SK-N-SH (cell line): ENCODE measurements around the gene CKAP4. TPM values are rescaled to one million over a fixed set of nuclear protein-coding genes. Genes with fewer than 3 reads are reported as not detected.

Source experiments
- CTCF ChIA-PET: fragments of 300-600, 350-600 bp; formaldehyde crosslinking; extraction: SDS; loops from one replicate; lab custom pipeline; 2021; lab: Yijun Ruan, JAX
- POLR2A ChIA-PET: fragments of 350-600 bp; sonication (Branson Sonifier 250); formaldehyde crosslinking; extraction: SDS; loops from one replicate; lab custom pipeline; 2020; ENCODE audit warnings: antibody characterized with exemption, inconsistent platforms; lab: Yijun Ruan, JAX
- DNase-seq: peaks from one replicate; pipeline ENCODE4 v3.0.0; 2012
- H2AFZ ChIP-seq: fragments of 200-600 bp; sonication (generic); 2 replicates; pipeline ENCODE4 v1.8.1; 2016; ENCODE audit warnings: antibody characterized with exemption, mild to moderate bottlenecking, low read depth
- H3F3A ChIP-seq: fragments of 200-600 bp; sonication (generic); replicated peaks from 2 replicates; pipeline ENCODE3; 2016; ENCODE audit warnings: antibody characterized with exemption, mild to moderate bottlenecking; ENCODE audit not compliant: insufficient read depth
- H3K27ac ChIP-seq, 2 experiments: fragments of 200-500 bp in 1 of 2; fragments of 200-600 bp in 1 of 2; sonication (Bioruptor generic) in 1 of 2; sonication (generic), shearing (Covaris generic) in 1 of 2; 2 replicates each; pipeline versions ENCODE4 v1.5.1 to v1.6.1; 2014 to 2016; ENCODE audit warnings: low read depth in 2 of 2, inconsistent platforms in 1 of 2, low read length in 1 of 2, mild to moderate bottlenecking in 1 of 2, mixed read lengths in 1 of 2
- H3K27me3 ChIP-seq: fragments of 200-600 bp; sonication (generic), shearing (Covaris generic); 2 replicates; pipeline ENCODE4 v1.6.1; 2016; ENCODE audit warnings: mixed run types; ENCODE audit not compliant: insufficient read depth
- H3K36me3 ChIP-seq, 2 experiments: fragments of 200-500 bp in 1 of 2; fragments of 200-600 bp in 1 of 2; sonication (Bioruptor generic) in 1 of 2; sonication (generic) in 1 of 2; replicated peaks in 1 of 2; 2 replicates each; pipeline versions ENCODE3 to v1.5.1; 2014 to 2016; ENCODE audit warnings: low read length in 1 of 2, mild to moderate bottlenecking in 1 of 2; ENCODE audit not compliant: insufficient read depth in 2 of 2, control insufficient read depth in 1 of 2
- H3K4me1 ChIP-seq, 2 experiments: fragments of 200-500 bp in 1 of 2; fragments of 200-600 bp in 1 of 2; sonication (Bioruptor generic) in 1 of 2; sonication (generic), shearing (Covaris generic) in 1 of 2; 2 replicates each; pipeline versions ENCODE4 v1.5.1 to v1.6.1; 2014 to 2016; ENCODE audit warnings: low read depth in 1 of 2, low read length in 1 of 2, mixed run types in 1 of 2; ENCODE audit not compliant: insufficient read depth in 2 of 2, control insufficient read depth in 1 of 2
- H3K4me2 ChIP-seq: fragments of 200-600 bp; sonication (generic), shearing (Covaris generic); 2 replicates; pipeline ENCODE4 v1.6.1; 2017; ENCODE audit warnings: mixed run types
- H3K4me3 ChIP-seq, 2 experiments: fragments of 200-500 bp in 1 of 2; fragments of 200-600 bp in 1 of 2; sonication (Bioruptor generic) in 1 of 2; sonication (generic), shearing (Covaris generic) in 1 of 2; 2 replicates each; pipeline versions ENCODE4 v1.5.1 to v1.8.1; 2014 to 2016; ENCODE audit warnings: low read depth in 2 of 2, inconsistent platforms in 1 of 2, low read length in 1 of 2, mild to moderate bottlenecking in 1 of 2, mixed read lengths in 1 of 2, moderate library complexity in 1 of 2
- H3K79me2 ChIP-seq: fragments of 200-600 bp; sonication (generic); 2 replicates; pipeline ENCODE4 v1.8.1; 2017; ENCODE audit warnings: mild to moderate bottlenecking; ENCODE audit not compliant: insufficient read depth
- H3K9ac ChIP-seq: fragments of 200-600 bp; sonication (generic); 2 replicates; pipeline ENCODE4 v1.6.1; 2017; ENCODE audit warnings: mixed run types
- H3K9me2 ChIP-seq: fragments of 200-600 bp; sonication (generic); 2 replicates; pipeline ENCODE4 v1.6.1; 2017; ENCODE audit warnings: mixed run types
- H3K9me3 ChIP-seq: fragments of 200-600 bp; sonication (generic); 2 replicates; pipeline ENCODE4 v1.6.1; 2017; ENCODE audit warnings: mixed run types, mild to moderate bottlenecking, moderate library complexity
- H4K20me1 ChIP-seq: fragments of 200-600 bp; sonication (generic); 2 replicates; pipeline ENCODE4 v1.6.1; 2017; ENCODE audit warnings: mild to moderate bottlenecking, mixed run types; ENCODE audit not compliant: insufficient read depth
- ELF1 ChIP-seq: IDR thresholded peaks from 2 replicates; pipeline ENCODE4 v1.4.0; 2012
- EP300 ChIP-seq, 2 experiments: IDR thresholded peaks; 2 replicates each; pipeline versions ENCODE4 v1.4.0 to v1.6.1; 2012; ENCODE audit warnings: borderline replicate concordance in 1 of 2, low read depth in 1 of 2, low read length in 1 of 2
- FOSL2 ChIP-seq: IDR thresholded peaks from 2 replicates; pipeline ENCODE4 v1.4.0; 2012; ENCODE audit warnings: low read depth, mild to moderate bottlenecking, moderate library complexity, borderline replicate concordance
- FOXM1 ChIP-seq: IDR thresholded peaks from 2 replicates; pipeline ENCODE4 v1.4.0; 2012; ENCODE audit warnings: low read depth, mild to moderate bottlenecking
- GATA2 ChIP-seq: sonication (generic); formaldehyde crosslinking; IDR thresholded peaks from 2 replicates; pipeline ENCODE4 v1.5.0; 2020; ENCODE audit warnings: mild to moderate bottlenecking, missing genetic modification reagents
- JUND ChIP-seq: IDR thresholded peaks from 2 replicates; pipeline ENCODE4 v1.4.0; 2012
- MEF2A ChIP-seq: IDR thresholded peaks from 2 replicates; pipeline ENCODE4 v1.4.0; 2012; ENCODE audit warnings: low read depth, borderline replicate concordance
- MXI1 ChIP-seq: IDR thresholded peaks from 2 replicates; pipeline ENCODE4 v1.6.1; 2012; ENCODE audit warnings: mild to moderate bottlenecking, low read depth, low read length, improper control_type of control experiment
- NFIC ChIP-seq: IDR thresholded peaks from 2 replicates; pipeline ENCODE4 v1.4.0; 2012; ENCODE audit warnings: borderline replicate concordance
- NRF1 ChIP-seq: IDR thresholded peaks from 2 replicates; pipeline ENCODE4 v1.6.1; 2012; ENCODE audit warnings: low read depth, mild to moderate bottlenecking, low read length
- RCOR1 ChIP-seq: fragments of 150-350 bp; IDR thresholded peaks from 2 replicates; pipeline ENCODE4 v1.6.1; 2017; ENCODE audit warnings: antibody characterized with exemption, low read length
- SIN3A ChIP-seq: IDR thresholded peaks from 2 replicates; pipeline ENCODE4 v1.6.1; 2012; ENCODE audit warnings: low read depth, mild to moderate bottlenecking, low read length, moderate library complexity, borderline replicate concordance
- TAF1 ChIP-seq: IDR thresholded peaks from 2 replicates; pipeline ENCODE4 v1.6.1; 2012; ENCODE audit warnings: low read depth, mild to moderate bottlenecking, low read length, moderate library complexity, borderline replicate concordance
- YY1 ChIP-seq: IDR thresholded peaks from 2 replicates; pipeline ENCODE4 v1.4.0; 2012; ENCODE audit warnings: low read depth, mild to moderate bottlenecking
- WGBS: methylation state at CpG from one replicate; pipeline ENCODE4 v1.1.6; 2017; ENCODE audit warnings: low lambda C conversion rate; 5-methylcytosine and 5-hydroxymethylcytosine counted together
- polyA plus RNA-seq, 3 experiments: library from polyadenylated mRNA; depleted of rRNA; stranded (reverse); fragments of >200 nt; gene quantifications; 2 replicates each; pipeline ENCODE4 v1.2.3, GENCODE V29; 2012
- TF ChIP-seq, protein P1 (sequence below): fragments of 200-600 bp; sonication (generic); IDR thresholded peaks from 2 replicates; pipeline ENCODE4 v1.6.1; 2017; ENCODE audit warnings: antibody characterized with exemption, mild to moderate bottlenecking, moderate library complexity
- TF ChIP-seq, protein P2 (sequence below): fragments of 150-350 bp; IDR thresholded peaks from 2 replicates; pipeline ENCODE4 v1.6.1; 2017; ENCODE audit warnings: antibody characterized with exemption, low read length, low read depth, borderline replicate concordance
- TF ChIP-seq, protein P3 (sequence below): IDR thresholded peaks from 2 replicates; pipeline ENCODE4 v1.4.0; 2012; ENCODE audit warnings: low read depth
- TF ChIP-seq, protein P4 (sequence below): IDR thresholded peaks from 2 replicates; pipeline ENCODE4; 2012

Gene CKAP4
- polyA plus RNA-seq, 1 of the 3 experiments (the other 2 are of a cell fraction) = 113 TPM

DNA sequence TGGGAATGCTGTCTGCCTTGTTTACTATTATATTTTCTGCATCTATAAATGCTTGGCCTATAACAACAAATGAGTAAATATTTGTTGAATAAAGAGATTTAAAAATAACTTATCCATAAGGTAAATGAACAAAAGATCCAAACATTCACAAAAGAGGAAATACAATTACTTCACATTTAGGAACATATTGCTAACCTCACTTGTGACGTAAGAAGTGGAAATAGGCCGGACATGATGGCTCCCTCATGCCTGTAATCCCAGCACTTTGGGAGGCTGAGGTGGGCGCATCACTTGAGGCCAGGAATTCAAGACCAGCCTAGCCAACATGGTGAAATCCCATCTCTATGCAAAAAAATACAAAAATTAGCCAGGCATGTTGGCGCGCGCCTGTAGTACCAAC, 25.7 kb upstream of the CKAP4 start (continued):
- TF ChIP-seq, protein P1, sequence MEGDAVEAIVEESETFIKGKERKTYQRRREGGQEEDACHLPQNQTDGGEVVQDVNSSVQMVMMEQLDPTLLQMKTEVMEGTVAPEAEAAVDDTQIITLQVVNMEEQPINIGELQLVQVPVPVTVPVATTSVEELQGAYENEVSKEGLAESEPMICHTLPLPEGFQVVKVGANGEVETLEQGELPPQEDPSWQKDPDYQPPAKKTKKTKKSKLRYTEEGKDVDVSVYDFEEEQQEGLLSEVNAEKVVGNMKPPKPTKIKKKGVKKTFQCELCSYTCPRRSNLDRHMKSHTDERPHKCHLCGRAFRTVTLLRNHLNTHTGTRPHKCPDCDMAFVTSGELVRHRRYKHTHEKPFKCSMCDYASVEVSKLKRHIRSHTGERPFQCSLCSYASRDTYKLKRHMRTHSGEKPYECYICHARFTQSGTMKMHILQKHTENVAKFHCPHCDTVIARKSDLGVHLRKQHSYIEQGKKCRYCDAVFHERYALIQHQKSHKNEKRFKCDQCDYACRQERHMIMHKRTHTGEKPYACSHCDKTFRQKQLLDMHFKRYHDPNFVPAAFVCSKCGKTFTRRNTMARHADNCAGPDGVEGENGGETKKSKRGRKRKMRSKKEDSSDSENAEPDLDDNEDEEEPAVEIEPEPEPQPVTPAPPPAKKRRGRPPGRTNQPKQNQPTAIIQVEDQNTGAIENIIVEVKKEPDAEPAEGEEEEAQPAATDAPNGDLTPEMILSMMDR = no peak
- TF ChIP-seq MEF2A (no peak), YY1 (no peak), MXI1 (no peak), NFIC (no peak), FOXM1 (no peak), ELF1 (no peak), EP300 (IDR thresholded peaks at IDR 0.05; ENCODE audit: borderline replicate concordance in 1 of 2, low read depth in 1 of 2, low read length in 1 of 2) (no peak), TAF1 (no peak), SIN3A (no peak), GATA2 (CRISPR knock-in tag) (no peak), JUND (no peak)
- TF ChIP-seq, protein P2, sequence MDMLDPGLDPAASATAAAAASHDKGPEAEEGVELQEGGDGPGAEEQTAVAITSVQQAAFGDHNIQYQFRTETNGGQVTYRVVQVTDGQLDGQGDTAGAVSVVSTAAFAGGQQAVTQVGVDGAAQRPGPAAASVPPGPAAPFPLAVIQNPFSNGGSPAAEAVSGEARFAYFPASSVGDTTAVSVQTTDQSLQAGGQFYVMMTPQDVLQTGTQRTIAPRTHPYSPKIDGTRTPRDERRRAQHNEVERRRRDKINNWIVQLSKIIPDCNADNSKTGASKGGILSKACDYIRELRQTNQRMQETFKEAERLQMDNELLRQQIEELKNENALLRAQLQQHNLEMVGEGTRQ = no peak
- TF ChIP-seq, protein P3, sequence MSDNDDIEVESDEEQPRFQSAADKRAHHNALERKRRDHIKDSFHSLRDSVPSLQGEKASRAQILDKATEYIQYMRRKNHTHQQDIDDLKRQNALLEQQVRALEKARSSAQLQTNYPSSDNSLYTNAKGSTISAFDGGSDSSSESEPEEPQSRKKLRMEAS = no peak

DNA sequence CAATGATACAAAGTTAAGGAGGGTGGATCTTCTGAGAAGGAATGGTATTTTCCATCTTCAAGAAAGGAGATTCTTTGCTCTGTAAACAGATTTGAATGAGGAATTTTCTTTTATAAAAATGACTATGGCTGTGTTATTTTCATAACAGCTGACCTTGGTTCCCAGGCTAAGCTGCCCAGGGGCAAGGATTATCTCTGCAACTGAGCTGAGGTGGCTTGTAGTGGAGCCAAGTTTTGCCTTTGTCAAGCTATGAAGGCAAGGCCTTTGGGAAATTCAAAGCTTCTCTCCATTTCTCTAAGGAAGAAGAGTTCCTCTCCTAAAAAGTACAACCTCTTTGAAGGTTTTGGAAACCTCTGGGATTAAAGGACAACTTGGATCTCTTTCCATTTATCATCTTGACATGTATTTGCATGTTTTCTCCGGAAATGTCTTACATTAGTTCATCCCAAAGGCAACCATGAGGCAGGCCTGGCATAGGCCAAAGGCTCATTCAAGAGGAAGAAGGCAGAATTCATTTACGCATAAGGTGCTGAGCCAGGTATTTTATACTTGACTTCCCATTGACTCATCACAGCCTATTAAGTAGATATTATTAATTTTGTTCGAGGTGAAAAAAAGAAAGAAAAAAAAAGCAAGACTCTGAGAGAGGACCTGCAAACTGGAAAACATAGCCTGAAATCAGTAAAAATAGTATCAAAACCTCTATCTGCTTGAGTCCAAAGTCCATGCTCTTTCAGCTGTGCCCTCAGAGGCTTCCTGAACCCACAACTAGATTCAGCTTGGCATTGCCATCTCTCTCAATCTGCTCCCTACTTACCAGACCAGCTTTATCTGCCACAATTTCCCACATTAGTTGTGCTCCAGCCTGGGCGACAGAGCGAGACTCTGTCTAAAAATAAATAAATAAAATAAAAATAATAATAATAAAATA, 24.0 kb upstream of the CKAP4 start:
- H3F3A ChIP-seq = no peaks in the 10 kb centered on the region
- no peaks in the 10 kb centered on the region for H4K20me1 ChIP-seq
- no peaks in the 10 kb centered on the region for H3K9me2 ChIP-seq
- H3K4me3 ChIP-seq = no peak overlapping the region
- WGBS = 56% methylated on average over 5 of the region's 5 CpGs
- no peak overlapping the region for H3K9ac ChIP-seq
- H3K4me2 ChIP-seq = no peak overlapping the region
- no peaks in the 10 kb centered on the region for H3K27me3 ChIP-seq
- H2AFZ ChIP-seq = no peak overlapping the region
- ChIA-PET POLR2A (no interaction called here), CTCF (interaction anchor here (1.0 to 1.8 kb wide), 4 partner anchors 10 to 45 kb away, joined by 3 to 7 read pairs (median 4); no protein-coding TSS in a partner anchor)
- no peak for DNase-seq
- no peaks in the 10 kb centered on the region for H3K79me2 ChIP-seq
- no peaks in the 10 kb centered on the region for H3K36me3 ChIP-seq
- TF ChIP-seq, protein P1 = no peak
- TF ChIP-seq NRF1 (no peak), RCOR1 (no peak), FOSL2 (no peak), JUND (no peak), SIN3A (no peak), NFIC (no peak)
- TF ChIP-seq, protein P2 = no peak
- TF ChIP-seq, protein P4, sequence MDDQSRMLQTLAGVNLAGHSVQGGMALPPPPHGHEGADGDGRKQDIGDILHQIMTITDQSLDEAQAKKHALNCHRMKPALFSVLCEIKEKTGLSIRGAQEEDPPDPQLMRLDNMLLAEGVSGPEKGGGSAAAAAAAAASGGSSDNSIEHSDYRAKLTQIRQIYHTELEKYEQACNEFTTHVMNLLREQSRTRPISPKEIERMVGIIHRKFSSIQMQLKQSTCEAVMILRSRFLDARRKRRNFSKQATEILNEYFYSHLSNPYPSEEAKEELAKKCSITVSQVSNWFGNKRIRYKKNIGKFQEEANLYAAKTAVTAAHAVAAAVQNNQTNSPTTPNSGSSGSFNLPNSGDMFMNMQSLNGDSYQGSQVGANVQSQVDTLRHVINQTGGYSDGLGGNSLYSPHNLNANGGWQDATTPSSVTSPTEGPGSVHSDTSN = no peak
- no peaks in the 10 kb centered on the region for H3K9me3 ChIP-seq
- H3K4me1 ChIP-seq = no peaks in the 10 kb centered on the region
- H3K27ac ChIP-seq = no peak overlapping the region
